Bronchial epithelial cell (primary cell): Measurements from ENCODE around the gene VWA2. TPM values are rescaled to one million over a fixed set of nuclear protein-coding genes. Genes with fewer than 3 reads are reported as not detected.

Experiments
- DNase-seq: peaks from one replicate; pipeline ENCODE4 v3.0.0-alpha.2; 2010; ENCODE audit warnings: low read depth
- FAIRE-seq: peaks from 2 replicates; lab custom pipeline; 2011; peaks lifted over from hg19 to GRCh38; lab: Jason Lieb, UNC
- H3K27me3 ChIP-seq: 2 replicates; pipeline ENCODE4 v1.5.1; 2011; ENCODE audit warnings: low read length; ENCODE audit not compliant: control insufficient read depth, insufficient read depth
- H3K36me3 ChIP-seq: 2 replicates; pipeline ENCODE4 v1.5.1; 2011; ENCODE audit warnings: low read length; ENCODE audit not compliant: control insufficient read depth, insufficient read depth
- H3K4me3 ChIP-seq: 2 replicates; pipeline ENCODE4 v1.5.1; 2011; ENCODE audit warnings: mild to moderate bottlenecking, low read depth, low read length, control low read depth
- total RNA-seq: library from RNA; depleted of rRNA; stranded (reverse); fragments of >200 nt; gene quantifications from 2 replicates; pipeline ENCODE4 v1.2.1, GENCODE V29; 2014
- TF ChIP-seq, protein P1 (sequence below): IDR thresholded peaks from 2 replicates; pipeline ENCODE4 v1.5.1; 2011; ENCODE audit warnings: mild to moderate bottlenecking, moderate library complexity, low read length, control low read depth, inconsistent platforms; ENCODE audit not compliant: insufficient read depth, severe bottlenecking

The VWA2 gene
- total RNA-seq, 1 donor from 2014 or later, result 3.9 TPM

DNA sequence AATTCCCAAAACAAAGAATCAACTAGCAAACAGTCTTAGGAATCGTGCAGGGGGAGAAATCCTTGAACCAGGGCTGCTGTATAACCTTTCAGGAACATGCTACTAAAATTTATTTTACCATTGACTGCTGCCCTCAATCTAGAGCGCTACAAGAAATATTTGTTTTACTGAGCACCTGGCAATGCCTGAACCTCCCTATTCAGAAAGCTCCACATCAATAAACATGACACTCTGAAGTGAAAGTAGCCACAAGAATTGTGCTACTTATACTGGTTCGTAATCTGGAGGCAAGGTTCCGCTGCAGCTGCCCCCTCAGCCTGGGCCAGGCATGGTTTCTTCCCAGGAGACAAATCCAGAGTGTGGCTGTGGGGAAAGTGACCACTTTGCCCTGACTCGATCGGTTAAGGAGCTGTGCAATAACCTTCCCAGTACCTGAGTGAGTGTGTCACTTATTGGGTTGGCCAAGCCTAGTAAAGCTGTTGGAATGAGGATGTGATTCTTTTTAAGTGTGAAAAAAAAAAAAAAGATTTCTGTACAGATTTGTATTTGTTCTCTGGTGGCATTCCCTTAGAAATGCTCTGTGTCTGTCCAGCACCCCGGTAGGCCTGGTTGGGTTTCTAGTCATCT, 7.7 kb downstream of the VWA2 start:
- DNase-seq (peak; percentile 91), FAIRE-seq (no peak)
- no peak overlapping the region for H3K4me3 ChIP-seq
- TF ChIP-seq, protein P1, sequence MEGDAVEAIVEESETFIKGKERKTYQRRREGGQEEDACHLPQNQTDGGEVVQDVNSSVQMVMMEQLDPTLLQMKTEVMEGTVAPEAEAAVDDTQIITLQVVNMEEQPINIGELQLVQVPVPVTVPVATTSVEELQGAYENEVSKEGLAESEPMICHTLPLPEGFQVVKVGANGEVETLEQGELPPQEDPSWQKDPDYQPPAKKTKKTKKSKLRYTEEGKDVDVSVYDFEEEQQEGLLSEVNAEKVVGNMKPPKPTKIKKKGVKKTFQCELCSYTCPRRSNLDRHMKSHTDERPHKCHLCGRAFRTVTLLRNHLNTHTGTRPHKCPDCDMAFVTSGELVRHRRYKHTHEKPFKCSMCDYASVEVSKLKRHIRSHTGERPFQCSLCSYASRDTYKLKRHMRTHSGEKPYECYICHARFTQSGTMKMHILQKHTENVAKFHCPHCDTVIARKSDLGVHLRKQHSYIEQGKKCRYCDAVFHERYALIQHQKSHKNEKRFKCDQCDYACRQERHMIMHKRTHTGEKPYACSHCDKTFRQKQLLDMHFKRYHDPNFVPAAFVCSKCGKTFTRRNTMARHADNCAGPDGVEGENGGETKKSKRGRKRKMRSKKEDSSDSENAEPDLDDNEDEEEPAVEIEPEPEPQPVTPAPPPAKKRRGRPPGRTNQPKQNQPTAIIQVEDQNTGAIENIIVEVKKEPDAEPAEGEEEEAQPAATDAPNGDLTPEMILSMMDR, result no peak
- H3K36me3 ChIP-seq, result no peaks in the 10 kb centered on the region
- H3K27me3 ChIP-seq, result no peaks in the 10 kb centered on the region

DNA sequence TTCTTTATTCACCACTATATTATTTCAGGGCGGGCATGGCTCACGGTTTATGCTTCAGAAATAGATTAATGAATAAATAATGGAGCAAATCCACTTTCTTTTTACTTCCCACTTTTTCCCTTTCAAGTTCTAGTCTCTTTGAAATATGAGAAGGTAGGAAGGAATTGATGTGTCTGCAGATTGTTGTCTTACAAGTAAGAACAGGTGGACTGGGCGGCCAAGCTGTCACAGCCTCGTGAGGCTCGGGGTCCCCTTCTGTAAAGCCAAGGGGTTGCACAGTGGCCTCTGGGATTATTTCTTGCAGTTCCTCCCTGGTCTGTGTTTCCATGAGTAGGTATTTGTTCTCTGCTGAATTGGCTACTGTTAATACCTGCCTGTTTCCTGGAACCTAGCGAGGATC, 11.2 kb downstream of the VWA2 start:
- FAIRE-seq, result no peak
- TF ChIP-seq, protein P1, result no peak

DNA sequence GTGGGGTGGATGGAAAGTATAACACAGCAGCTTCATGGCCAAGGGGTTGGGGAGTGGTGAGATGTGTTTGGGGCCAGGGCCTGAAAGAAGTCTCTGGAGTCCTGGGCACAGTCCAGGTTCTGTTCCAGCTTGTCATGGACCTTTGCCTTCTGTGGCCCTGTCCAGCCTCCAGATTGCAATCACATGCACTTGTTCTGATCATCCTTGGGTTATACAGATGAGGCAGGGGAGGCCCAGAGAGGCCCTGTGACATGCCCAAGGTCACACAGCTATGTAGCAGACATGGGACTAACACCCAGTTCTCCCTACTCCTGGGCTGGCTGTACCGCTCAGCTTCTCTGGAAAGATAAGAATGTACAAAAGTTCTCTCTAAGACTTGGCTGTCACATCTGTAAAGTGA, 11.7 kb downstream of the VWA2 start:
- no peak for DNase-seq
- TF ChIP-seq, protein P1, result no peak
- FAIRE-seq, result peak; percentile 7
- Histone ChIP-seq H3K4me3 (no peak overlapping the region), H3K36me3 (no peaks in the 10 kb centered on the region), H3K27me3 (no peaks in the 10 kb centered on the region)

More for the DNA sequence above, 11.2 kb downstream of the VWA2 start:
- Histone ChIP-seq H3K36me3 (no peaks in the 10 kb centered on the region), H3K4me3 (no peak overlapping the region), H3K27me3 (no peaks in the 10 kb centered on the region)
- DNase-seq, result no peak

DNA sequence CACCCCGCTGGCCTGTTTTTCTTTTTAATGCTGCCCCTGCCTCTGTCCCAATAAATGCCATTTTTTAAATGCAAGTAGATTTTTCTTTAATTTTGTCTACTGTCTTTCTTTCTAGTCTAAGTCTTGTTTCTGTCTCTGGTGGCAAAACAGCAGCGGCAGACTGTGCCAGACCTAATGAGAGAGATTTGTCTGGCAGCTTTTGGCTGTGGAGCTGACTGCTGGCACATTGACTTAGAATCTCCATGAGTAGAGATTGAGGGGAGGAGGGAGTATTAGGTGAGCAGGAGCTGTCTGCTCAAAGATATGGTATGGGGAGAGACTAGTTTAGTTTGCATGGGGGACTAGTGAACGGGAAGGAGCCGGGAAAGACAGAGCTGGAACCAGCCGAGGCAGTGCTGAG, 13.0 kb downstream of the VWA2 start:
- H3K4me3 ChIP-seq, result no peak overlapping the region
- FAIRE-seq, result peak; percentile 7
- TF ChIP-seq, protein P1, result no peak
- DNase-seq, result no peak
- no peaks in the 10 kb centered on the region for H3K36me3 ChIP-seq
- H3K27me3 ChIP-seq, result no peaks in the 10 kb centered on the region

DNA sequence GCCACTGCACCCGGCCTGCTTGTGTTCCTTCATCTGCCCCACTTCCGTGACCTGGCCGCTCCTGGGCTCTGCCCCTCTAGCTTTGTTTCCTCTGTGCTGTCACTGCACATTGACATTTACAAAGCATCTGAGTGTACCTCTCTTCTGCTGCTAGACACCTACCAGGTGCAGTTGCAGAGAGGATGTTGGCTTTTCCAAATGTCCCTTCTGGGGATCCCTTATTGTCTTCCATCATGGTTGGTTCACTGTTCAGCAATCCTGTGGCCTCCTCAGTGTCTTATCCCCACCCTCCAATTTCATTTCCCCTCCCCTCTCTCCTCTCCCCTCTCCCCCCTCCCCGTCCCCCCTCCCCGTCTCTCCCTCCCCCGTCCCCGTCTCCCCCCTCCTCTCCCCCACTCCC, 13.8 kb downstream of the VWA2 start:
- DNase-seq (no peak), FAIRE-seq (no peak)
- TF ChIP-seq, protein P1, result no peak
- Histone ChIP-seq H3K36me3 (no peaks in the 10 kb centered on the region), H3K4me3 (no peak overlapping the region), H3K27me3 (no peaks in the 10 kb centered on the region)

DNA sequence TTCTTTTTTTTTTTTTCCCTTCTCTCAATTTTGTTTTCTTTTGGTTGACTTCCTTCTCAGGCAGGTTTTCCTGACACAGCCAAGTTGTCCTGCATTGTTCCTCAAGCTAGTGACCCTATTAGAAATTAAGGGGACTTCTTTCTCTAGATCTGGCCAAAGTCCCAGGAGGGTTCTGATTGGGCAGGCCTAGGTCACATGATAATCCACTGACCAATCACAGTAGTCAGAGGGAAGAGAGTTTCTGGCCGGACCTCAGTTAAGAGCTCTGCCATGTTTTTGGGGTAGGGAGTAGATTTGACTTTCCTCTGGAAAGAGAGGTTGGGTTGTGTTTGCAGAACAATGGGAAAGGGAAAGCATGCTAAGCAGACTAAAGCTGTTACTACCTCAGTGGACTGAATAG, 16.2 kb downstream of the VWA2 start:
- FAIRE-seq, result no peak
- TF ChIP-seq, protein P1, result no peak
- Histone ChIP-seq H3K27me3 (no peaks in the 10 kb centered on the region), H3K36me3 (no peaks in the 10 kb centered on the region), H3K4me3 (no peak overlapping the region)
- DNase-seq, result no peak
